Hematopoietic multipotent progenitor cell treated with erythropoietin and hydrocortisone succinate and interleukin-3 and kit ligand, for 15 days (in vitro differentiated cells): ENCODE measurements around the gene OR10H2.
"Not testable (repeated sequence)": the region's sequence is repeated elsewhere in the genome, so short reads cannot be mapped to it uniquely, and the experiment has no call there.

Source experiments
- DNase-seq: peaks from one replicate; pipeline ENCODE4 v3.0.0-alpha.2; 2015; ENCODE audit warnings: low spot score

The OR10H2 gene

GRCh38 chr19:15727724-15728123 lies at the start of gene OR10H2:
TSS of gene OR10H2 (plus strand) at chr19:15728024. CDS start at chr19:15728044, 20 bp downstream.
- DNase-seq, result no peak

DNA sequence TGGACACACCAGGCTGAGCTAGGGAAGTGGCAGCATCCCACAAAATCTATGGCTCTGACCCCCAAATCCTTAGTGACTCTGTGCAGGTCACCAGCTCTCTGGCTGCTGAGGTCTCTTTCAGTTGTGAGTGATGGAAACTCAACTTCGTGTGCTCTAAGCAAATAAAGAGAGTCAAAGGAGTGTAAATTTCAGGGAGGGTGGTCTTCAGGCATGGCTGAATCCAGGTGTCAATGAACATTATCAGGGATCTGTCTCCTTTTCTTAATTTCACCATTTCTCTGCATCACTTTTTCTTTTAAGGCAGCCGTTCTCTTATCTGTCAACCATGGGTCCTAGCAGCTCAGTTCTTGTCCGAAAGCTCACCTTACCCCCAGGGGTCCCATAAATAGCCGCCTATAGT lies 48.7 kb upstream of the OR10H2 start:
- DNase-seq, result no peak

- not testable (repeated sequence) for DNase-seq
These were observed 48.0 kb upstream of the OR10H2 start for GRCh38 chr19:15679865-15680264.

DNA sequence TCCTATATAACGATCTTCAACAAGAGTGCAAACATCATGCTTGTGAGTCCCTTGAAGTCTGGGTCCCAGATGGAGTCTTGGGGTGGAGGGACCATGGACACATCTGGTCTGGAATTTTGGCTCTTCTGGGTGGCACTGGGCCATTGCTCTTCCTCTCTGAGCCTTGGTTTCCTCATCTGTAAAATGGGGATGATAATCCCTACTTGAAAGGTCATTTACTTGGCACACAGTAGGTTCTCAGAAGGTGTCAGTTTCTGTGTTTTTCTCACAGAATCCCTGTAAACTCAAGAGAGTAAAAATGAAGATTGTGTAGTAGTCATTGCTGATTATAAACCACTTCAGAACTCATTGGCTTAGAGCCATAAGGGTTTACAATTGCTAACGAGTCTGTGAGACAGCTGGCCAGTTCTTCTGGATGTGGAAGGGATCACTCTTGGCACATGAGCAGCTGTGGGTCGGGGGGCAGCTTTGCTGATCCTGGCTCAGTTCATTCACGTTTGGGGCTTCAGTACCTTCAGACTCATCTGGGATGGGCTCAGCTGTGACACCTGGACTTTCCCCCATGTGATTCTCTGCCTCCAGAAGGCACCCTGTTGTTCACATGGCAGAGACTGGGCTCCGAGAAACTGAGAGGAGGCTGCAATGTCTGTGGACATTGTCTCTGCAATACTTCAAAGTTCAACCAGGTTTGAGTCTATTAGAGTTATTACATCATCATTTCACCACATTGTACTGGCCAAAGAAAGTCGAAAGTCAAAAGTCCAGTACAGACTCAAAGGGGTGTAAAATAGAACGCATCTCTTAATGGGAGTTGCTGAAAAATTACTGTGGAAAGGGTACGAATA lies 47.1 kb upstream of the OR10H2 start:
- no peak for DNase-seq

DNA sequence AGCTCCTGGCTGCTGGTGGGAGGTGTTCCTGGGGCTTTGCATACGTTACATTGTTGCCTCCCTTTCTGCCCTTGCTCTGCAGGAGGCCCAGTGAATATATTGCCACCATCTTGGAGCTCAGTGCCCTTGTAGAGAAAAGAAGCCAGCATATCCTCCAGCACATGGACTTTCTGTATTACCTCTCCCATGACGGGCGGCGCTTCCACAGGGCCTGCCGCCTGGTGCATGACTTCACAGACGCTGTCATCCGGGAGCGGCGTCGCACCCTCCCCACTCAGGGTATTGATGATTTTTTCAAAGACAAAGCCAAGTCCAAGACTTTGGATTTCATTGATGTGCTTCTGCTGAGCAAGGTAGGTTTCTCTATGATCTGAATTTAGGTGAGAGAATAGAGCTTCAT lies 44.4 kb upstream of the OR10H2 start:
- DNase-seq, result no peak

DNA sequence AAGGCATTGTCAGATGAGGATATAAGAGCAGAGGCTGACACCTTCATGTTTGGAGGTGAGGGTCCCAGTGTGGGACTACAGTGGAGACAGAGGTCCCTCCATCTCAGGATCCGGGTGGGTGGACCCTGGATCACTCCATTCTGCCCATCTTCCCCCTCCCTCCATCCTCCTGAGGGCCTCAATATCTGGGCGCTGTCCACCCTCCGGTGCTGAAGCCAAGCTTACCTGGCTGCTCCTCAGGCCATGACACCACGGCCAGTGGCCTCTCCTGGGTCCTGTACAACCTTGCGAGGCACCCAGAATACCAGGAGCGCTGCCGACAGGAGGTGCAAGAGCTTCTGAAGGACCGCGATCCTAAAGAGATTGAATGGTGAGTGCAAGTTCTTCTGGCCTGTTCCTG lies 43.0 kb upstream of the OR10H2 start:
- no peak for DNase-seq

DNA sequence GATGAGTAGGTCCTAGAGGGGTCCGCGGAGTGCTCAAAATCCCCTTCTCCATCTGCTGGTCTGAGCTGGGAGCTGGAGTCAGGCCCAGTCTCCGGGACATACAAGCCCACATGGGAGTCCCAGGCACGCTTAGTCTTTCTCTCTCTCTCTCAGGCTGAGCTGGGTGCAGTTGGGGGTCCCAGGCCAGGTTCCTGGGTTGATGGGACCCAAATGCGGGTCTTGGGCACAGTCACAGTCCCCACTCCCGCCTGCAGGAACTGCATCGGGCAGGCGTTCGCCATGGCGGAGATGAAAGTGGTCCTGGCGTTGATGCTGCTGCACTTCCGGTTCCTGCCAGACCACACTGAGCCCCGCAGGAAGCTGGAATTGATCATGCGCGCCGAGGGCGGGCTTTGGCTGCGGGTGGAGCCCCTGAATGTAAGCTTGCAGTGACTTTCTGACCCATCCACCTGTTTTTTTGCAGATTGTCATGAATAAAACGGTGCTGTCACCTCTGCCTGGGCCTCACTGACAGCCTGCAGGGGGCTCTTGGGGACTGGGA lies 31.1 kb upstream of the OR10H2 start:
- no peak for DNase-seq

DNA sequence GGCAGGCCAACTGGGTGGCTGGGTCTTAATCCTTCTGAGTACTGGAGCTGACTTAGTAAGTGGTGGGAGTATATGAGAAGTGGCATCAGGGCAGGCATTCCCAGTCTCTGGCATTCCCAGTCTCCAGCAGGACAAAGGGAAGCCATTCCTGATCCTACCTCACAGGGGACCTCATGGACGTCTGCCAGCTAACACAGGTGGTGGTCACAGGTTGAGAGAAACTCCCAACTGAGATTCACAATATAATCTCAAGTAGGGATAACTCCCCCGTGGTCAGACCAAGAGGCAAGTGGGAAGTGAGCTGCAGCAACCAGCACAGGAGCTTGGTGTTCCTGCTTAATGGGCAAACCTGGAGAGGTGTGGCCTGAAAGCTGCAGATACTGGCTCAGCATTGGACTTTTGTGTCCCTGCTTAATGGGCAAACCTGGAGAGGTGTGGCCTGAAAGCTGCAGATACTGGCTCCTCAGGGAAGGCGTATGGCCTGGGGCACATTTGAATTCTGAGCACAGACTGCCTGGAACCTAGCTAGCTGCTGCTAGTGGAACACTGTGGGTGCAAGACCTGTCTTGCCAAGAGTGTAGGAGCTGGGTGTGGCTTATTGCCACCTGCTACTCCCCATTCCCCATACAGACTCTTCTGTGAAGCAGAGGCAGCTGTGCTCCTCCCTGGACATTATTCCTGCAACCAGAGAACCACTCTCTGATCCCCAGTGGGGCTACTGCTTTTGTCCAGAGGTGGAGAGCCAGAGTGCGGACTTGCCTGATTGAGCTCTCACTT lies 25.9 kb upstream of the OR10H2 start:
- DNase-seq, result no peak

DNA sequence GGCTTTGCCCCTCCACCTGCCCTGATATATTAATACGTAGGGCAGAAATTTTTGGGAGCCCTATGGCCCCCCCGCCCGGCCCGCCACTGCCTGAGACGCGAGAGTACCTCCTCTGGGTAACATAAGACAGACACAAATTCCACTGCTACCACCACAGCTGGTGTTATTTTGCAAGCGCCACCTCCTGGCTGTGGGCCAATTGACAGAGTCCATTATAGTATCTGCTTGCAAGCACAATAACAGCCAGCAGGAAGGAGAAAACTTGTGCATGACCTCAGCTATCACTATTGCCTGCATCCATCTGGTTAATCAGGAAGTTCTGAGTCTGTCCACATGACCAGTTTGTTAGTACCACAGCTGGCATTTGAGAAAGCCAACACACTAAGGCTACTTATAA lies 25.3 kb upstream of the OR10H2 start:
- DNase-seq, result peak; percentile 60

DNA sequence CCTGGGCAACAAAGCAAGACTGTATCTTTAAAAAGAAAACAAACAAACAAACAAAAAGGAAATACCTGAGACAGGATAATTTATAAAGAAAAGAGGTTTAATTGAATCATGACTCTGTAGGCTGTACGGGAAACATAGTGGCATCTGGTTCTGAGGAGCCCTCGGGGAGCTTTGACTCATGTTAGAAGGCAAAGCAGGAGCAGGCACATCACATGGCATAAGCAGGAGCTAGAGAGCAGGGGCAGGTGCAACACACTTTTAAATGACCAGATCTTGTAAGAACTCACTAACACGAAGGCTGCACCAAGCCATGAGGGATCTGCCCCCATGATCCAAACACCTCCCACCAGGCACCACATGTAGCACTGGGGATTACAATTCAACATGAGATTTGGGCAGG lies 13.2 kb upstream of the OR10H2 start:
- no peak for DNase-seq

- no peak for DNase-seq
These were observed 12.2 kb upstream of the OR10H2 start for GRCh38 chr19:15715642-15716041.

DNA sequence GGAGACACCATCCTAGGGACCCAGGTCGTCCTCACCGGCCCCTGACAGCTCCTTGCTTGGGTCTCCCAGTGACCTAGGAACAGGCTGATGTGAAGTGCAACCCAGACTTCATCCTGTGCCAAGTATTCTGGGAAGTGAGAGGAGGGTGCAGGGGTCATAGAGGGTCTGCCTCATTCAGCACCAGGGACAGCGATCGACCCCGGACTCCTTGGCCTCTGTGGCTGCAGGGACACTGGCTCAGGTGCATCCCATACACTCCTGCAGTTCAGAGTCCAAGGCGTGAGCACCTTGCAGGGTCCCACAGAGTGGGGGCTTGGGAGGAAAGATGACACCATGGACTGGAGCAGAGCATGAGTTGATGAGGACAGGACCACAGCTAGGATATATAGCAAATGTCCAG lies 10.0 kb upstream of the OR10H2 start:
- no peak for DNase-seq

DNA sequence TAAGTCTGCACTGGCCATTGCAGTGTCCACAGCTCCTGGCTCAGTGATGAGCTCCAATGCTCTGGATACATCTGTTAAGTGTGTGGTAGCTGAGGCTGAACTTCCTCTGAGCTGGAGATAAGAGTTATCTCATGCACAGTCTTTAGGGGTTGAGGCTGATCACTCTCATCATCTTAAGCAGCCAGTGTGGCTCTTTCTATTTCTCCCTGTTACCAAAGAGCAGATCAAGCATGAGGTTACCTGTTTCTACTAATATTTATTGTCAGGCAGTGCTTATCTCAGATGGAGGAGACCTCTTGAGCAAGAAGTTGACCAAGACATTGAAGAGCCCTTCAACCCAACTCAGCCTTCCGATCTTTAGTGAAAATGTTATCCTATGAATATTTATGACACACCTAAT lies 6.6 kb upstream of the OR10H2 start:
- DNase-seq, result no peak

DNA sequence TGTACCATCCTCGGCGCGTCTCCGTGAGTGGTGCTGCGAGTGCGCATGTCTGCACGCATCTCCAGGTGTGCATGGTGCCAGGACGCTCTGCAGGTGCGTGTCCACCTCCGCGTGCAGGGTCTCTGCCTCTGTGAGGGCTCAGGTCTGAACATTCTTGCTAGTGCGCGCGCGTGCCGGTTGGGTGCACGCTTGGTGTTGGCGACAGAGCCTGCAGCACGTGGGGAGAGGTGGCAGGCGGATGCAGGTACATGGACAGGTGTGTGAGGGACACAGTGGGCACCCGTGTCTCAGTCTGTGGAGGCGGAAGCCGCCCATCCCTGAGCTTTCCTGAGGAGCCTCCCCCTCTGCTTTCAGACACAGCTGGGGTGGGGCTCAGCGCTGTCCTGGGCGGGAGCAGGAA lies 4.9 kb upstream of the OR10H2 start:
- no peak for DNase-seq

DNA sequence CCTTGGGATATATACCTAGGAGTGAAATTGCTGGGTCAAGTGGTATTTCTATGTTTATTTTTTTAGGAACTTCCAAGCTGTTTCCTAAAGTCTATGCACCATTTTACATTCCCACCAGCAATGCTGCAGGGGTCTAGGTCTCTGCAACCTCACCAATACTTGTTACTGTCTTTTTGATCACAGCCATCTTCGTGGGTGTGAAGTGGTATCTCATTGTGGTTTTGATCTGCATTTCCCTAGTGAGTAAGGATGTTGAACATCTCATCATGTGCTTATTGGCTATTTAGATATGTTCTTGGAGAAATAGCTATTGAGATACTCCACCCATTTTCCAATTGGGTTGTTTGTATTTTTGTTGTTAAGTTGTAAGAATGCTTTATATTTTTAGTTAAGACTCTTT lies 2.7 kb downstream of the OR10H2 start:
- no peak for DNase-seq

GRCh38 chr19:15732388-15732787 lies 4.6 kb downstream of the OR10H2 start:
- no peak for DNase-seq

DNA sequence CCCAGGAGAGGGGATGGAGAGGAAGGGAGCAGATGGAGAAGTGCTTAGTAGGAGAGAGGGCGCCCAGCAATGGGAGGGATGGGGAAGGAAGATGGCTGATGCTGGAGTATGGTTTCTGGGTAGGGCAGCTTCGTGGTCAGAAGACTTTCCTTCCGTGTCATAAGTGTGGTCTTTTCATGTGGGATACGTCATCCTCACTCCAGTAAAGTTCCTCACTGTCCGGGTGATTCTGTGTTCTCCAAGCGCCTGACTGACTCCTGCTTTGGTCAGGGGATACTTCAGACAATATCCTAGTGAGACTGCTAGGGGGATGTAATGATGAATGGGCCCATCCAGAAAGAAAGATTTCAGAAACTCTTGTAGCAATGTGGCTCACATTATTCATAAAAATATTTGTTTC lies 6.1 kb downstream of the OR10H2 start:
- no peak for DNase-seq

- no peak for DNase-seq
These were observed 9.9 kb downstream of the OR10H2 start, which contains the start of gene OR10H3 for GRCh38 chr19:15737722-15738121. TSS of gene OR10H3 (plus strand) at chr19:15737985. CDS start at chr19:15741393, 3,408 bp downstream.

DNA sequence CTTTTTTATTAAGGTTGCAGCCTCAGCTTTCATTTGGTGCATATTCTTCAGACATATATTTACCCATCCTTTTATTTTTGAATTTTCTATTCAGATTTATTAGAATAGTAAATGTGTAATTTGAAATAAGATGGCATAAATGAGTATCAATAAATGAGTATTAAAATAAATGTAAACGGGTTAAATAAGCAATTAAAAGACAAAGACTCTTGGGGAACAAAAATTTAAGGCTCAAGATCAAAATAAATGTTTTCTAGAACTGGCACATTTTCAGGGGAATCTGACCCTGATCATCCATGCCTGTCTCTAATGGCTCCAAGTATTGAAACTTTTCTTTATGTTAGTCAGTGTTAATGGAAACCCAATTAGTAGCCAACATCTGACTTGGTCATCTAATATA lies 13.0 kb downstream of the OR10H2 start:
- DNase-seq, result no peak

DNA sequence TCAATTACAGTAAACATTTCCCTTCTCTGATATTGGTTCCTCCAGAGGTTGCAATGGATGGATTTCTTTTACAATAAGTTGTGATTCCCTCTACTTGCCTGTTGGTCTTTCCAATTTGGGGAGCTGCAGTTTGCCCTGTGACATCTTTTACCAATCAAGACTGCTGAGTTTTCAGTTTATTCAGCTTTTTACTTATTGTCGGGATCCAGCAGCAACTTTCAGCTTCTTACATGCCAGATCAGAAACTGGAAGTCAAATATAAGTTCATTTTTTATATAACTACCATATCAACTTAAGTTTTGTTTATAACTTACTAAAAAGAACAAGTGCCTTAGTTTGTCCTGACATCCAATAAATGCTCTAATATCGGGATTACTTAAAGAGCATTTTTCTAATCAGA lies 20.4 kb downstream of the OR10H2 start:
- DNase-seq, result no peak

DNA sequence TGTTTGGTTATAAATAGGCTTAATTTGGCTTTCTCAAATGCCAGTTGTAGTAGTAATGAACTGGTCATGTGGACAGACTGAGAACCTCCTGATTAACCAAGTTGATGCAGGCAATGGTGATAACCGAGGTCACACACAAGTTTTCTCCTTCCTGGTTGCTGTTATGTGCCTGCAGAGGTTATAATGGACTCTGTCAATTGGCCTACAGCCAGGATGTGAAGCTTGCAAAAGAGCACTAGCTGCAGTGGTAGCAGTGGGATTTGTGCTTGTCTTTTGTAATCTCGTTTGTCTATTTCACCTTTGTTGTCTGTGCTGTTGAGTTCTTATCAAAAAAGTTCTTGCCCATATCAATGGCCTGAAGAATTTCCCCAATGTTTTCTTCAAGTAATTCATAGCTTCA lies 30.6 kb downstream of the OR10H2 start:
- DNase-seq, result no peak

GRCh38 chr19:15759962-15760565 lies 32.2 kb downstream of the OR10H2 start:
- DNase-seq, result peak; percentile 12

- DNase-seq, result no peak
These were observed 41.8 kb downstream of the OR10H2 start for GRCh38 chr19:15769586-15769985.
